Heart left ventricle (tissue), 13 donors: ENCODE data around the gene PCP4L1.

Source experiments
- POLR2A ChIP-seq, 2 donors: fragments of 450-650 bp; IDR thresholded peaks; one replicate each; pipeline ENCODE4 v1.6.1; 2017; ENCODE audit warnings: antibody characterized with exemption in 2 of 2, mild to moderate bottlenecking in 2 of 2, moderate library complexity in 2 of 2
- TF ChIP-seq, protein P1 (sequence below), 12 donors: fragments of 200-600 bp; sonication (generic) in 4 of 12; IDR thresholded peaks; one replicate each; pipeline versions ENCODE4 v1.5.0 to v1.8.0; 2018 to 2022; ENCODE audit warnings: antibody characterized with exemption in 12 of 12, mild to moderate bottlenecking in 5 of 12
- donor health status: ischemic (EF 13 %, LVEDD 7.1; RV severe dilation, severe dysfunction).
- donor health status: DM: no; HTN: yes; CAD: no.
- donor health status: DM: no; HTN: no; CAD: no.
- donor health status: ischemic (EF 25% LVEDD 6.9; RV normal size, moderate dysfunction).
- donor health status: ischemic (EF 25% LVEDD 5.7; RV mildly dilated, moderate dysfunction).
- donor health status: ischemic (EF 35%, LVEDD 5.7; RV mildly dilated, moderate dysfunction).
- donor health status: nonischemic (EF 11% LVEDD 7.7; RV severe dilation, severe dysfunction).
- donor health status: DM: yes; HTN: yes; CAD: no.
- donor health status: PGD.
- donor health status: ischemic (EF 29% LVEDD 5.4; RV normal size, mild dysfunction).
- donor health status: nonischemic (EF 23%, LVEDD 6.1; RV moderate dilation, normal function).

DNA sequence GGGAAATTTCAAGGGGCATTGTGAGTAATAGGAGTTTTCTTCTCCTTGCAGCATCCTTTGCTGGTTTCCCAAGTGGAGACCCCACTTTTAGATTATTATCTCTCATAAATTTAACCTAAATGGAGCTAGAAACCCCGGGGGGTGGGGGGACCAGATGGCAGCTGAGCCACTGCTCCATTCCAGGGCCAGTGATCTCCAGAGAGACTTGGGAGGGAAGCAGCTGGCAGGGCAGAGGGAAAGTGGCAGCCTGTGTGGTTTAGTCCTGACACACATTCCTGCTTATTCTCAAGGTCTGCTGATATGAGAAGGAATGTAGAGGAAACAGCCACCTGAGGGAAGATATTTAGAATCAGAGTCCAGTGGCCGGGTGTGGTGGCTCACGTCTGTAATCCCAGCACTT lies 16.3 kb downstream of the PCP4L1 start:
- TF ChIP-seq POLR2A (IDR thresholded peaks at IDR 0.05) = no peak
- TF ChIP-seq, protein P1, sequence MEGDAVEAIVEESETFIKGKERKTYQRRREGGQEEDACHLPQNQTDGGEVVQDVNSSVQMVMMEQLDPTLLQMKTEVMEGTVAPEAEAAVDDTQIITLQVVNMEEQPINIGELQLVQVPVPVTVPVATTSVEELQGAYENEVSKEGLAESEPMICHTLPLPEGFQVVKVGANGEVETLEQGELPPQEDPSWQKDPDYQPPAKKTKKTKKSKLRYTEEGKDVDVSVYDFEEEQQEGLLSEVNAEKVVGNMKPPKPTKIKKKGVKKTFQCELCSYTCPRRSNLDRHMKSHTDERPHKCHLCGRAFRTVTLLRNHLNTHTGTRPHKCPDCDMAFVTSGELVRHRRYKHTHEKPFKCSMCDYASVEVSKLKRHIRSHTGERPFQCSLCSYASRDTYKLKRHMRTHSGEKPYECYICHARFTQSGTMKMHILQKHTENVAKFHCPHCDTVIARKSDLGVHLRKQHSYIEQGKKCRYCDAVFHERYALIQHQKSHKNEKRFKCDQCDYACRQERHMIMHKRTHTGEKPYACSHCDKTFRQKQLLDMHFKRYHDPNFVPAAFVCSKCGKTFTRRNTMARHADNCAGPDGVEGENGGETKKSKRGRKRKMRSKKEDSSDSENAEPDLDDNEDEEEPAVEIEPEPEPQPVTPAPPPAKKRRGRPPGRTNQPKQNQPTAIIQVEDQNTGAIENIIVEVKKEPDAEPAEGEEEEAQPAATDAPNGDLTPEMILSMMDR (IDR thresholded peaks at IDR 0.05) = no peak
